Gastrocnemius medialis (tissue), 4 donors: ENCODE results near the gene CLHC1.
"Not testable (repeated sequence)": the region's sequence is repeated elsewhere in the genome, so short reads cannot be mapped to it uniquely, and the experiment has no call there.

Experiments used
- CTCF ChIP-seq, 5 experiments: fragments of 450-650 bp in 3 of 5; fragments of 200-600 bp in 2 of 5; sonication (generic) in 2 of 5; IDR thresholded peaks in 4 of 5; conservative IDR thresholded peaks in 1 of 5; 1 replicate in 4 of 5; 2 replicates in 1 of 5; pipeline ENCODE4 v1.5.1; 2016 to 2019; ENCODE audit warnings: antibody characterized with exemption in 5 of 5, mild to moderate bottlenecking in 3 of 5, moderate library complexity in 3 of 5
- POLR2A ChIP-seq, 2 donors: fragments of 450-650 bp; IDR thresholded peaks; one replicate each; pipeline ENCODE4 v1.6.1; 2017; ENCODE audit warnings: antibody characterized with exemption in 2 of 2, mild to moderate bottlenecking in 2 of 2, moderate library complexity in 2 of 2

GRCh38 chr2:55126643-55127042, 105.5 kb downstream of the CLHC1 start:
- not testable (repeated sequence) for TF ChIP-seq POLR2A (IDR thresholded peaks at IDR 0.05); CTCF (IDR thresholded peaks at IDR 0.05 in 4 of 5, conservative IDR thresholded peaks at IDR 0.05 in 1 of 5)
